NT2/D1 (cell line): ENCODE data around the gene C1orf53.
A peak's percentile ranks its signal among the peaks of the same experiment; 100 is the strongest.

Experiments used
- DNase-seq: peaks from one replicate; pipeline ENCODE4 v3.0.0-alpha.2; 2011; ENCODE audit warnings: low read depth, low spot score
- H3K27me3 ChIP-seq: 2 replicates; pipeline ENCODE4 v1.6.0; 2011; ENCODE audit warnings: mild to moderate bottlenecking; ENCODE audit not compliant: insufficient read length, insufficient read depth
- H3K36me3 ChIP-seq: 2 replicates; pipeline ENCODE4 v1.6.1; 2011; ENCODE audit warnings: mild to moderate bottlenecking, low read length, mixed read lengths; ENCODE audit not compliant: insufficient read depth, insufficient read length
- H3K4me1 ChIP-seq: 2 replicates; pipeline ENCODE4 v1.5.1; 2011; ENCODE audit not compliant: insufficient read depth, insufficient read length
- H3K4me3 ChIP-seq: 2 replicates; pipeline ENCODE4 v1.5.1; 2011; ENCODE audit warnings: low read depth; ENCODE audit not compliant: insufficient read length
- H3K9ac ChIP-seq: 2 replicates; pipeline ENCODE4 v1.6.0; 2011; ENCODE audit warnings: low read depth; ENCODE audit not compliant: insufficient read length
- H3K9me3 ChIP-seq: 2 replicates; pipeline ENCODE4 v1.5.1; 2011; ENCODE audit warnings: mild to moderate bottlenecking, low read length; ENCODE audit not compliant: insufficient read depth
- SUZ12 ChIP-seq: IDR thresholded peaks from 2 replicates; pipeline ENCODE4 v1.6.1; 2011; ENCODE audit not compliant: insufficient read length, insufficient read depth; ENCODE audit errors: extremely low read depth
- YY1 ChIP-seq: IDR thresholded peaks from 2 replicates; pipeline ENCODE4 v1.6.1; 2011; ENCODE audit not compliant: insufficient read length, insufficient read depth
- ZNF274 ChIP-seq: IDR thresholded peaks from 2 replicates; pipeline ENCODE4 v1.6.1; 2011; ENCODE audit warnings: mild to moderate bottlenecking, low read depth, low read length

C1orf53 gene

GRCh38 chr1:197917805-197918651 is 15.6 kb downstream of the C1orf53 start:
- Histone ChIP-seq H3K9ac (peak overlapping the region; percentile 62), H3K36me3 (no peaks in the 10 kb centered on the region), H3K4me1 (peaks cover 30% of the 10 kb centered on the region), H3K4me3 (peak overlapping the region; percentile 43), H3K9me3 (no peaks in the 10 kb centered on the region), H3K27me3 (peaks cover 100% of the 10 kb centered on the region)
- peak; percentile 95 for TF ChIP-seq SUZ12
- TF ChIP-seq ZNF274: no peak
- no peak for DNase-seq

- TF ChIP-seq ZNF274: no peak
- Histone ChIP-seq H3K36me3 (no peaks in the 10 kb centered on the region), H3K4me1 (peaks cover 26% of the 10 kb centered on the region), H3K9ac (no peak overlapping the region), H3K4me3 (no peak overlapping the region), H3K27me3 (peaks cover 94% of the 10 kb centered on the region), H3K9me3 (no peaks in the 10 kb centered on the region)
- no peak for DNase-seq
Observed at GRCh38 chr1:197918807-197919345, 16.4 kb downstream of the C1orf53 start.

GRCh38 chr1:197919346-197920066 is 17.1 kb downstream of the C1orf53 start:
- H3K4me1 ChIP-seq: peaks cover 26% of the 10 kb centered on the region
- peaks cover 87% of the 10 kb centered on the region for H3K27me3 ChIP-seq
- no peak for DNase-seq
- no peaks in the 10 kb centered on the region for H3K36me3 ChIP-seq
- TF ChIP-seq SUZ12 (no peak), YY1 (no peak), ZNF274 (no peak)
- H3K4me3 ChIP-seq: peak overlapping the region; percentile 19
- peak overlapping the region; percentile 4 for H3K9ac ChIP-seq
- no peaks in the 10 kb centered on the region for H3K9me3 ChIP-seq

GRCh38 chr1:197920067-197920396 is 17.6 kb downstream of the C1orf53 start:
- DNase-seq: no peak
- Histone ChIP-seq H3K36me3 (no peaks in the 10 kb centered on the region), H3K27me3 (peaks cover 82% of the 10 kb centered on the region), H3K4me1 (peaks cover 26% of the 10 kb centered on the region), H3K9me3 (no peaks in the 10 kb centered on the region), H3K4me3 (peak overlapping the region; percentile 19), H3K9ac (peak overlapping the region; percentile 4)
- no peak for TF ChIP-seq YY1
- TF ChIP-seq SUZ12: no peak

DNA sequence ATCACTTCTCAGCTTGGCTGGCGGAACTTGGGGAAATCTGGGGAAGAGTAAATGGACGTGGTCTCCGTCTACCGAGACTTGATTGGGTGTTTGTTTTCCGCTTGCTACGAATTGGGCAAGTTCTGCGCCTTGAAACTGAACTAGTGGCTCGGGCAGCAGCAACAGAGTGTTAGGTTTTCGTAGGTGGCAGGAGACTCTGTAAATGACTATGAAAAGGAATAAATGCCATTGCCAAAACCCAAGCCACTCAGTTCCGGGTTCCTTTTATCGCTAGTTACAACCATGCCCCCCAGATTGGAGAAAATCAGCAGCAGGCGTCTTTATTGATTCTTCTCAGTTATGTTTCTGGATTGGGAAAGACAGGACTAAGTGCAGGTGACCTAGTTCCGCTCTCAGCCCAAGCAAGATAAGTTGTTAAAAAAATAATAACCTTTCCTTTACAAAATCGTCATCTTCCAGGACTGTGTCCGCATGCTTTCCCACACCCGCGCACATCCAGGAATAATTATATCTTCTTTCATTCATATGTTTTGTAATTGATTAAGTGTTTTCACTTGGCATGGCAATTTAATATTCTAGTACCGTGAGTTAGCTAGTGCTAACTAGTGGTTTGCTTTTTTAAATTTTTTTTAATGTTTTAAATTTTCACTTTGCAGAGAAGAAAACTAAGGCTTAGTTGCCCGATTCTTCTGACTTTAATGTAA is 18.1 kb downstream of the C1orf53 start:
- no peaks in the 10 kb centered on the region for H3K36me3 ChIP-seq
- no peak overlapping the region for H3K4me3 ChIP-seq

GRCh38 chr1:197921235-197922069 is 19.0 kb downstream of the C1orf53 start:
- TF ChIP-seq YY1: no peak
- TF ChIP-seq ZNF274: no peak
- TF ChIP-seq SUZ12: no peak
- DNase-seq: no peak
- peaks cover 68% of the 10 kb centered on the region for H3K27me3 ChIP-seq
- H3K9ac ChIP-seq: peak overlapping the region; percentile 4
- H3K4me1 ChIP-seq: peaks cover 20% of the 10 kb centered on the region
- H3K9me3 ChIP-seq: no peaks in the 10 kb centered on the region
- no peak overlapping the region for H3K4me3 ChIP-seq
- no peaks in the 10 kb centered on the region for H3K36me3 ChIP-seq

More for the DNA sequence above, 18.1 kb downstream of the C1orf53 start:
- H3K4me1 ChIP-seq: peaks cover 25% of the 10 kb centered on the region
- peaks cover 77% of the 10 kb centered on the region for H3K27me3 ChIP-seq
- H3K9ac ChIP-seq: no peak overlapping the region
- no peaks in the 10 kb centered on the region for H3K9me3 ChIP-seq
- DNase-seq: no peak
- no peak for TF ChIP-seq YY1
